ENCODE data around the gene MOCS3. TPM values are rescaled to one million over a fixed set of nuclear protein-coding genes. Genes with fewer than 3 reads are reported as not detected.

The MOCS3 gene
- total RNA-seq, 2 donors from 2014 or later, result 5.7 to 5.9 TPM

DNA sequence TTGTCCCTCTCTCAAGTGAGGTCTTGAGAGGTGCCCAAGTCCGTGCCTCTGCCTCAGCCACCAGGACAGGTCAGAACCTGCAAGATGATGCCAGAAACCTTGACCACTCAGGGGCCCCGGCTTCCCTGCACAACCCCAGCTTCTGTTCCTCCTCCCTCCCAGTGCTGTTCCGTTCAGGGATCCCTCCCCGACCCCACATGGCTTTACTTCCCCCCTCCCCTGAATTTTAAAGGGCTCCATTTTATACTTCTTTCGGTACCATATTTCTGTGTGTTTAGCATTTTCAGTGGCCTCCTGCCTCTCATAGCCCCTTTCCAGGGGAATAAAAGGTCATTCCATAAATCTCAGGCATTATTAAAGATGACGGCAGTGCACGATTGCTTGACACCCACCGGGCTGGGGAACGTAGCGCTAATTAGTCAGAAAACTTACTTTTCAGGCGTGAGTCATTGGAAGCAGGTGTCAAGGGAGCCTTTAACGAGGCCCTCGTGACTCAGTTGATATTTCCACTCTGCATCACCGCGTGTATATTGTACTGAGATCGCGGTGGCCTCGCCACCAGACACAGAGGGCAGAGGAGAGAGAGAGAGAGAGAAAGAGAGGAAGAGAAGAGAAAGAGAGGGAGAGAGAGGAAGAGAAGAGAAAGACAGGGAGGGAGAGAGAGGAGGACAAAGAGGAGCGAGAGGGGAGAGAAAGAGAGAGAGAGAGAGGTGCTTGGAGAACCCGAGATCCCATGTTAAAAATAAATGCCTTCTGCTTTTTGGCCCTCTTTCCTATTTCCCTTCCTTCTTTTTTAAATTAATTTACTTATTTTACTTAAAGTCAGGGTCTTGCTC lies 43.0 kb downstream of the MOCS3 start:
- Mint-ChIP-seq H3K27ac (no peak overlapping the region), H3K4me3 (no peak overlapping the region), H3K36me3 (no peaks in the 10 kb centered on the region), H3K9me3 (no peaks in the 10 kb centered on the region), H3K27me3 (peaks cover 32 to 33% of the 10 kb centered on the region in 2 donors), H3K4me1 (ENCODE audit: low read depth in 2 of 2) (no peaks in the 10 kb centered on the region)
- DNase-seq (ENCODE audit: low spot score) (no peak), ATAC-seq (no peak)

DNA sequence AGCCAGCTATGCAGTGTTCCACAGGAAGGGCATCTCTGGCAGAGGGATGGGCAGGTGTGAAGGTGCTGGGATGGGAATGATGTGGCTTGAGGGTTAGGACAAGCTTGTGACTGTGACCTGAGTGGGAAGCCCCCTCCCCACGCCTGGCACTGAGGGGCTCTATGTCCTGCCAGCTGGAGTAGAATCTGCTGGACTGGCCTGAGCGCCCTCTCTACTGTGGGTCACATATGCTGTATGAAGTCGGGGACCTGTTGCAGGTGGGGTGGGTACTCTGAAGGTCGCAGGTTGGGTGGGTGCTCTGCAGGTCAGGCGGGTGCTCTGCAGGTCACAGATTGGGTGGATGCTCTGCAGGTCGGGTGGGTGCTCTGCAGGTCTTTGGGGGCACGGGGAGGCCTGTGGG lies 44.0 kb downstream of the MOCS3 start:
- no peak for ATAC-seq
- Mint-ChIP-seq H3K36me3 (no peaks in the 10 kb centered on the region), H3K4me3 (no peak overlapping the region), H3K27ac (no peak overlapping the region), H3K4me1 (ENCODE audit: low read depth in 2 of 2) (no peaks in the 10 kb centered on the region), H3K27me3 (peaks cover 32 to 33% of the 10 kb centered on the region in 2 donors), H3K9me3 (no peaks in the 10 kb centered on the region)
- no peak for DNase-seq (ENCODE audit: low spot score)

DNA sequence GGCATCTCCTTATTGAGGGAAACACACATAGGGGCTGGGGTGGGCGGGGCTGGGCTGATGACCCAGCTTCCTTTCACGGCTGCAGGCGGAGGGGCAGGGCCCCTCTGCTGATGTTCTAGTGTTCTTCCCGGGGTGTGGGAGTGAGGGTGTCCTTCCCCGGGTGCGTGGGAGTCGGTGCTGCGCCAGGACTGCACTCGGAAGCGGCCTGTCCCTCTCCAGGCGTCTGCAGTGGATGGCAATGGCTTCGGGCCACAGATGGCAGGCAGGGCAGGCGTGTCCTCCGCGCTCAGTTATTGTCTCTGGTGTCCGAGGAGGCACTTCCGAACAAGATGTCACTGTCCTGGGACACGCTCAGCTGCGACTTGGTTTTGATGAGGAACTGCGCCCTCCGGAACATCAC lies 45.1 kb downstream of the MOCS3 start:
- no peaks in the 10 kb centered on the region for H3K36me3 Mint-ChIP-seq
- H3K27me3 Mint-ChIP-seq, result peaks cover 27 to 28% of the 10 kb centered on the region in 2 donors
- no peaks in the 10 kb centered on the region for H3K9me3 Mint-ChIP-seq
- no peak overlapping the region for H3K4me3 Mint-ChIP-seq
- no peaks in the 10 kb centered on the region for H3K4me1 Mint-ChIP-seq (ENCODE audit: low read depth in 2 of 2)
- H3K27ac Mint-ChIP-seq, result no peak overlapping the region
- no peak for ATAC-seq
- no peak for DNase-seq (ENCODE audit: low spot score)

DNA sequence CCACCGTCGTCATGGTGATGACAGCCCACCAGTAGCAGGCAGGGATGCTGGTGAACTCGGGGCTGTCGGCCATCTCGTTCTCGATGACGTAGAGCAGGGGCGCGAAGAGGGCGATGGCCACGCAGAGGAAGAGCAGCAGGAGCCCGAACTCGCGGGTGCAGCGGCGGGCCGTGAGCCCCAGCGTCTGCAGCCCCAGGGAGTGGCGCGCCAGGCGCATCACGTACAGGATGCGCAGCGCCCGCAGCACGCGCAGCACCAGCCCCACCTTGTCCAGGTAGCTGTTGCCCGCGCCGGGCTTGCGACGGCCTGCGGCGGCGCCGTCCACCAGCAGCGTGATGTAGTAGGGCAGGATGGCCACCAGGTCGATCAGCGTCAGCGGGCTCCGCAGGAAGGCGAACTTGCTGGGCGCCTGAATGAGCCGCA lies 45.7 kb downstream of the MOCS3 start:
- DNase-seq (ENCODE audit: low spot score), result no peak
- no peaks in the 10 kb centered on the region for H3K9me3 Mint-ChIP-seq
- peaks cover 21 to 23% of the 10 kb centered on the region in 2 donors for H3K27me3 Mint-ChIP-seq
- no peak for ATAC-seq
- H3K4me1 Mint-ChIP-seq (ENCODE audit: low read depth in 2 of 2), result no peaks in the 10 kb centered on the region
- no peak overlapping the region for H3K27ac Mint-ChIP-seq
- no peak overlapping the region for H3K4me3 Mint-ChIP-seq
- no peaks in the 10 kb centered on the region for H3K36me3 Mint-ChIP-seq

DNA sequence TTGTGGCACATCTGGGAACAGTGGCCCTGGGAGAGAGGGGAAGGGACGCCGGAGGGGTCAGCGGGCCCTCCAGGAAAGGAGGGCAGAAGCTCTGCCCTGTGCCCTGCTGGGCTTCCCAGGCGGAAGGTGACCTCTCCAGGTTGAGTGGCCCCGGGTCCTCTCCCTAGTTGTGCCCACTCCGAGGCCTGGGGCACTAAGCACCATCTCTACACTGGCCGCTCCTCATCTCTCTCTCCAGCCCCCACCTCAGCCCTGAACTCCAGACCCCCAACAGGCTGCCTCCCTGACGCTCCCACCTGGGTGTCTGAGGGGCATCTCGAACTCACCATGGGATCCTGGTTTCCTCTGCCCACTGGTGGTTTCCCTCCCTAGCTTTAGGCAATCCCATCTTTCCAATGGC lies 46.2 kb downstream of the MOCS3 start:
- DNase-seq (ENCODE audit: low spot score) (no peak), ATAC-seq (peak; percentile 4 to 12)
- H3K27me3 Mint-ChIP-seq, result peaks cover 19 to 20% of the 10 kb centered on the region in 2 donors
- H3K4me1 Mint-ChIP-seq (ENCODE audit: low read depth in 2 of 2), result no peaks in the 10 kb centered on the region
- H3K27ac Mint-ChIP-seq, result peak overlapping the region in 1 of 2 donors; percentile 58
- H3K36me3 Mint-ChIP-seq, result no peaks in the 10 kb centered on the region
- H3K4me3 Mint-ChIP-seq, result no peak overlapping the region
- H3K9me3 Mint-ChIP-seq, result no peaks in the 10 kb centered on the region

DNA sequence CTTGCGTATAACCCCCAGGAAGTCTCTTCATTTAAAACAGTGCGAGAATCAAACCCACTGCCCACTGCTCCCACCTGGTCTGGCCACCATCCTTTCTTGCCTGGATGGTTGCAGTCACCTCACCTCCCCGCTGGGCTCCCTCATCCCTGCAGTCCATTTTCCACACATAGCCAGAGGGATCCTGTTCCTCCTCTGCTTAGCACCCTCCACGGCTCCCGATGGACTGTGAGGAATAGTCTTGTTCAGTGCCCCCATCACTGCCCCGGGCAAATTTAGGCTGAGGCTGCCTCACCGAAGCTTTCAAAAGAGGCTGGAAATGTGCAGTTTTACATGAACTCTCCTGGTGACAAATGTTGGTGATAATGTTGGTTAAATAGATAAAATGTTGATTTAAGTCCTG lies 46.6 kb downstream of the MOCS3 start:
- no peaks in the 10 kb centered on the region for H3K36me3 Mint-ChIP-seq
- H3K4me1 Mint-ChIP-seq (ENCODE audit: low read depth in 2 of 2), result no peaks in the 10 kb centered on the region
- DNase-seq (ENCODE audit: low spot score) (no peak), ATAC-seq (no peak)
- H3K9me3 Mint-ChIP-seq, result no peaks in the 10 kb centered on the region
- H3K27me3 Mint-ChIP-seq, result peaks cover 19% of the 10 kb centered on the region in 2 donors
- no peak overlapping the region for H3K4me3 Mint-ChIP-seq
- H3K27ac Mint-ChIP-seq, result peak overlapping the region in 1 of 2 donors; percentile 58

DNA sequence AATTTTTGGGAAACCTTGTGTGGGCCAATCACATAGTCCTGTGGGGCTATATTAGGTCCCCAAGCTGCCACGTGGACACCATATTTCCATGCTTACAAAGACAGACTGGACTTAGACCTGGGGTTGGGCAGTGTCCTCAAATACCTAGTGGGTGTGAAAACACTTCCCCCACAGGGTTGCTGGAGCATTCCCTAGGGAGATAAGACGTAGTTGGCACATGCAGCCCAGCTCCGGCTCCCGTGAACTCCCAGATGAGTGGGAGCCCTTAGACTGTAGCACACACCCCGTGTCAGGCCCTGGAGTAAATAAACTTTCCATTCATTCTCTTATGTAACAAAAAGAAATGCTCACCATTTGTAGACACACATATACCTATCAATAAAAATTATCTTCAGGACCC lies 50.1 kb downstream of the MOCS3 start:
- H3K36me3 Mint-ChIP-seq, result no peaks in the 10 kb centered on the region
- no peak overlapping the region for H3K4me3 Mint-ChIP-seq
- no peak for ATAC-seq
- H3K27me3 Mint-ChIP-seq, result peaks cover 6 to 8% of the 10 kb centered on the region in 2 donors
- H3K27ac Mint-ChIP-seq, result no peak overlapping the region
- no peaks in the 10 kb centered on the region for H3K4me1 Mint-ChIP-seq (ENCODE audit: low read depth in 2 of 2)
- no peak for DNase-seq (ENCODE audit: low spot score)
- no peaks in the 10 kb centered on the region for H3K9me3 Mint-ChIP-seq

DNA sequence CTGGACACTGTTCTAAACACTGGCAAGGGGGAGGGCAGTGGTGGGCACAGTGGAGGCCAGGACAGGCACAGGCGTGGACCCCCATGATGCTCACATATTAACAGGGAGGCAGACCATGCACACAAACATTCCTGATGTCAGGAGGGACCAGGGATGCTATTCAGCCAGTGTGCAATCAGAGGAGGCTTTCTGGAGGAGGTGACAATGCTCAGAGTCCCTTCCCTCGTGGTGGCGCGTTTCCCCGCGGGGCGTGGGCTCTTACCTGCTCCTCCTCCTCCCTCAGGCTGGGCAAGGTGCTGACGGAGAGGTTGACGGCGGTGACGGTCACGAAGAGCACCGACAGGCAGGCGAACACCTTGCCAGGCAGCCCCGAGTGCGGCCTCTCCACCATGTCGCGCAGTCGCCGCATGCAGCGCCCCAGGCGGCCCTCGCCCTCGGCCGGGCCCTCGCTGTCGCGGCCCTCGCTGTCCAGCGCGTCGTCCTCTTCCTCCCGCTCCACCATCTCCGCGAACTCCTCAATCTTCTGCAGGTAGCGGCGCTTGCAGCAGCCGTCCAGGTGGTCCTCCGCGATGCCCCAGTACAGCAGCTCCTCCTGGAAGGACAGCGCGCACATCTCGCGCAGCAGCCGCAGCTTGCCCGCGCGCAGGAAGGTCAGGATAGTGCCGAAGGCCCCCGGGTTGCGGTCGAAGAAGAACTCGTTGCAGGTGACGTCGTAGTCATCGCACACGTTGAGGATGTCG lies 50.9 kb downstream of the MOCS3 start:
- H3K36me3 Mint-ChIP-seq, result no peaks in the 10 kb centered on the region
- no peak overlapping the region for H3K27ac Mint-ChIP-seq
- no peak for DNase-seq (ENCODE audit: low spot score)
- peaks cover 14% of the 10 kb centered on the region in 2 donors for H3K27me3 Mint-ChIP-seq
- no peaks in the 10 kb centered on the region for H3K4me1 Mint-ChIP-seq (ENCODE audit: low read depth in 2 of 2)
- H3K9me3 Mint-ChIP-seq, result no peaks in the 10 kb centered on the region
- peak in 1 of 2 donors; percentile 17 for ATAC-seq
- no peak overlapping the region for H3K4me3 Mint-ChIP-seq

DNA sequence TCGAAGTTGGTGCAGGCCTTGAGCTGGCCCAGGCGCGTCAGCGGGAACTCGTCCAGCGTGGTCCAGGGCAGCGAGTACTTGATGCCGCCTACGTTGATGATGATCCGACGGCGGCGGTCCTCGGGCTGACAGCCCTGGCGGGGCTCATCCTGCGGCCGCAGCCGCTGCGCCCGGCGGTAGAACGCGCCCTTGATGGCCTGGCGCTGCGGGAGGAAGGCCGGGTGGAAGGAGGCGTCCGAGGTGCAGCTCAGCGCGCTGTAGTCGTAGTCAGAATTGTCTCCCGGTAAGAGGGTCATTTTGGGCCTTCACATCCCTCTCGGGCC lies 51.4 kb downstream of the MOCS3 start:
- ATAC-seq, result no peak

DNA sequence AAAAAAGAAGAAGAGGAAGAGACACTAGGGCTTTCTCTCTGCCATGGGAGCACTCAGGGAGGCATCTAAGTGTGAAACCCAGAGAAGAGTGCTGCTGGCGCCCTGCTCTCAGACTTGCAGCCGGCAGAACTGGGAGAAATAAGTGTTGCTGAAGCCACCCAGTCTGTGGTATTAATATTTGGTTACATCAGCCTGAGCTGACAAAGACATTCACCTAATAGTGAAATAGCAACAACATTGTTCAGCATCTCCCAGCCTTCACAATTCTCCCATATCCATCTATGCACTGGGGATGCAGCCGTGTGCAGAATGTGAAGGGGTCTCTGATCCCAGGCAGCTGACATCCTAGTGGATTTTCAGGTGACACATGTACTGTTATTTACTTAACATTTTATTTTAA lies 52.3 kb downstream of the MOCS3 start:
- Mint-ChIP-seq H3K4me1 (ENCODE audit: low read depth in 2 of 2) (no peaks in the 10 kb centered on the region), H3K4me3 (no peak overlapping the region), H3K27me3 (peaks cover 19 to 22% of the 10 kb centered on the region in 2 donors), H3K27ac (no peak overlapping the region), H3K9me3 (no peaks in the 10 kb centered on the region), H3K36me3 (no peaks in the 10 kb centered on the region)
- ATAC-seq, result no peak
- DNase-seq (ENCODE audit: low spot score), result no peak

More for the DNA sequence above, 51.4 kb downstream of the MOCS3 start:
- DNase-seq (ENCODE audit: low spot score), result no peak
- H3K27ac Mint-ChIP-seq, result no peak overlapping the region
- H3K4me1 Mint-ChIP-seq (ENCODE audit: low read depth in 2 of 2), result no peaks in the 10 kb centered on the region
- H3K4me3 Mint-ChIP-seq, result no peak overlapping the region
- H3K9me3 Mint-ChIP-seq, result no peaks in the 10 kb centered on the region
- H3K36me3 Mint-ChIP-seq, result no peaks in the 10 kb centered on the region
- peaks cover 19% of the 10 kb centered on the region in 2 donors for H3K27me3 Mint-ChIP-seq

DNA sequence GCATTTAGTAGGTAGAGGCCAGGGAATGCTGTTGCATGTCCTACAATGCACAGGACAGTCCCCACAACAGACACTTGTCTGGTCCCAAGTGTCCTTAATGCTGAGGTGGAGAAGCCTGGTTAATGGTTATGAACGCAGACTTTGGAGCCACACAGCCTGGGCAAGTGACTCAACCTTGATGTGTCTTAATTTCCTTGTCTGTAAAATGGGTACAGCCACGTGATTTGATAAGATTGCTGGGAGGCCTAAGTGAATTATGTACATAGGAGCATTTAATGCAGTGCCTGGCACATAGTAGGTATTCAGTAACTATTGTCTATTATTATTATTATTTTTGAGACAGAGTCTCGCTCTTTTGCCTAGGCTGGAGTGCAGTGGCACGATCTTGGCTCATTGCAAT lies 52.9 kb downstream of the MOCS3 start:
- Mint-ChIP-seq H3K27me3 (peaks cover 19 to 22% of the 10 kb centered on the region in 2 donors), H3K4me3 (no peak overlapping the region), H3K9me3 (no peaks in the 10 kb centered on the region), H3K36me3 (no peaks in the 10 kb centered on the region), H3K27ac (no peak overlapping the region), H3K4me1 (ENCODE audit: low read depth in 2 of 2) (no peaks in the 10 kb centered on the region)
- ATAC-seq (no peak), DNase-seq (ENCODE audit: low spot score) (no peak)

DNA sequence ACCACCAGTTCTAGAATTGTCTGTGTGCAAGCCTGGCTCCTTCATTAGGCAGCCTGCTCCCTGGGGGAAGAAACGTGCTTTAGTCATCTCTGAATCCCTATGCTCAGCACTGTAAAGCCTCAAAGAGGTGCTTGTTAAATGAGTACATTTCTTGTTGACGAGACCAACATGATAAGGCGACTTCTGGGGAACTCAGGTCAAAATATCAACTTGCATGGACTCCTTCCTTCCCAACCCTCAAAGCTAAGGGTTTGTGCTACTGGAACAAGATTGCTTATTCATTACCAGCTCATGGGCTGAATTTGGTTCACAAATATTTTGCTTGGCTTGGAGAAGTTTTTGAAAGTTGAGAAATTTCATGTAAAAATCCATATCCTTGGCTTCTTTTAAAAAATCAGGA lies 53.7 kb downstream of the MOCS3 start:
- H3K36me3 Mint-ChIP-seq, result no peaks in the 10 kb centered on the region
- DNase-seq (ENCODE audit: low spot score) (no peak), ATAC-seq (no peak)
- H3K4me3 Mint-ChIP-seq, result no peak overlapping the region
- no peaks in the 10 kb centered on the region for H3K9me3 Mint-ChIP-seq
- H3K4me1 Mint-ChIP-seq (ENCODE audit: low read depth in 2 of 2), result no peaks in the 10 kb centered on the region
- no peak overlapping the region for H3K27ac Mint-ChIP-seq
- peaks cover 27 to 30% of the 10 kb centered on the region in 2 donors for H3K27me3 Mint-ChIP-seq
